Gastroesophageal sphincter (tissue), 4 donors: ENCODE data around the gene KCNN3. TPM values are rescaled to one million over a fixed set of nuclear protein-coding genes. Genes with fewer than 3 reads are reported as not detected.

Source experiments
- ATAC-seq: fragments of 150-250 bp; one replicate; pipeline ENCODE4 v1.9.1; 2016; ENCODE audit warnings: mild to moderate bottlenecking, moderate library complexity
- H3K27ac ChIP-seq, 4 donors: fragments of 200-600 bp; sonication (generic) in 3 of 4; 1 replicate in 3 of 4; 2 replicates in 1 of 4; pipeline ENCODE4 v1.5.1; 2016 to 2019
- H3K27me3 ChIP-seq: fragments of 200-600 bp; sonication (generic); one replicate; pipeline ENCODE4 v1.5.1; 2019
- H3K36me3 ChIP-seq, 2 donors: fragments of 200-600 bp; sonication (generic); one replicate each; pipeline ENCODE4 v1.5.1; 2019; ENCODE audit warnings: control low read depth in 1 of 2
- H3K4me1 ChIP-seq, 3 donors: fragments of 200-600 bp; sonication (generic); 1 replicate in 2 of 3; 2 replicates in 1 of 3; pipeline ENCODE4 v1.5.1; 2016 to 2019; ENCODE audit warnings: control low read depth in 2 of 3
- H3K4me3 ChIP-seq, 2 donors: fragments of 200-600 bp; sonication (generic); one replicate each; pipeline ENCODE4 v1.5.1; 2019; ENCODE audit warnings: mild to moderate bottlenecking in 1 of 2, moderate library complexity in 1 of 2
- H3K9me3 ChIP-seq, 3 donors: fragments of 200-600 bp; sonication (generic); one replicate each; pipeline ENCODE4 v1.5.1; 2017 to 2019; ENCODE audit warnings: control low read depth in 2 of 3
- EP300 ChIP-seq: sonication (generic); formaldehyde crosslinking; IDR thresholded peaks from one replicate; pipeline ENCODE4 v1.6.1; 2017; ENCODE audit warnings: antibody characterized with exemption, mild to moderate bottlenecking
- POLR2A ChIP-seq, 2 donors: fragments of 450-650 bp; IDR thresholded peaks; one replicate each; pipeline ENCODE4 v1.6.1; 2017; ENCODE audit warnings: antibody characterized with exemption in 2 of 2, mild to moderate bottlenecking in 2 of 2, moderate library complexity in 1 of 2
- POLR2AphosphoS5 ChIP-seq: sonication (generic); formaldehyde crosslinking; IDR thresholded peaks from one replicate; pipeline ENCODE4 v1.6.1; 2017; ENCODE audit warnings: antibody characterized with exemption
- WGBS, 2 donors: methylation state at CpG; one replicate each; pipeline ENCODE4 v1.1.5; 2018; ENCODE audit warnings: low coverage in 1 of 2; 5-methylcytosine and 5-hydroxymethylcytosine counted together
- total RNA-seq, 4 donors: library from RNA; depleted of rRNA; stranded (reverse); fragments of >200 nt; gene quantifications; one replicate each; pipeline ENCODE4 v1.1.0, GENCODE V29; 2016
- TF ChIP-seq, protein P1 (sequence below), 4 experiments: fragments of 200-600 bp in 2 of 4; fragments of 450-650 bp in 2 of 4; sonication (generic) in 1 of 4; IDR thresholded peaks; one replicate each; pipeline ENCODE4 v1.5.1; 2017 to 2019; ENCODE audit warnings: antibody characterized with exemption in 4 of 4, mild to moderate bottlenecking in 2 of 4, moderate library complexity in 2 of 4

KCNN3 gene
- total RNA-seq, 4 donors from 2014 or later, result 1.8 to 13.7 (median 8.1) TPM

DNA sequence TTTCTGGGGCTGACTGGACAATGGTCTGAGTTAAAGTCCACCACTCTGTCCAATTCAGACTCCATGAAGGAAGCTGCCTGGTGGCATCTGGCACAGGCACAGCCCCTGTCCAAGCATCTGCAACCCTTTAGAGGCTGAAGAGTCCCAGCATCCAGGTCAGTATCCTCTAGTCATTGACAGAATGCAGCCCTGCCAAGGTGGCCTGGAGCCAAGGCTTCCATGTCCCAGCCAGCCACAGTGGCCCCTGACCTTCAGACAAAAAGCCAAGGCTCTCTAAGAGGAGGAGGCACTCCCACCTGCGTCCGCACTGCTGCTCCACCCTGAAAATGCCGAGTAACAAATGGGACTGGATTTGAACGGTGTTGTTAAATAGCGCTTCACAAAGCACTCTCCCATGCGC lies 49.4 kb downstream of the KCNN3 start:
- 20 to 77% methylated on average over 1 to 6 of the region's 6 CpGs for WGBS, 2 donors
- H3K36me3 ChIP-seq, result no peaks in the 10 kb centered on the region
- no peak overlapping the region for H3K4me3 ChIP-seq
- no peaks in the 10 kb centered on the region for H3K27me3 ChIP-seq
- H3K4me1 ChIP-seq, result peaks cover 0 to 18% (median 0%) of the 10 kb centered on the region in 3 donors
- peak overlapping the region in 1 of 4 donors; percentile 32 for H3K27ac ChIP-seq
- no peak for TF ChIP-seq POLR2AphosphoS5
- TF ChIP-seq, protein P1, sequence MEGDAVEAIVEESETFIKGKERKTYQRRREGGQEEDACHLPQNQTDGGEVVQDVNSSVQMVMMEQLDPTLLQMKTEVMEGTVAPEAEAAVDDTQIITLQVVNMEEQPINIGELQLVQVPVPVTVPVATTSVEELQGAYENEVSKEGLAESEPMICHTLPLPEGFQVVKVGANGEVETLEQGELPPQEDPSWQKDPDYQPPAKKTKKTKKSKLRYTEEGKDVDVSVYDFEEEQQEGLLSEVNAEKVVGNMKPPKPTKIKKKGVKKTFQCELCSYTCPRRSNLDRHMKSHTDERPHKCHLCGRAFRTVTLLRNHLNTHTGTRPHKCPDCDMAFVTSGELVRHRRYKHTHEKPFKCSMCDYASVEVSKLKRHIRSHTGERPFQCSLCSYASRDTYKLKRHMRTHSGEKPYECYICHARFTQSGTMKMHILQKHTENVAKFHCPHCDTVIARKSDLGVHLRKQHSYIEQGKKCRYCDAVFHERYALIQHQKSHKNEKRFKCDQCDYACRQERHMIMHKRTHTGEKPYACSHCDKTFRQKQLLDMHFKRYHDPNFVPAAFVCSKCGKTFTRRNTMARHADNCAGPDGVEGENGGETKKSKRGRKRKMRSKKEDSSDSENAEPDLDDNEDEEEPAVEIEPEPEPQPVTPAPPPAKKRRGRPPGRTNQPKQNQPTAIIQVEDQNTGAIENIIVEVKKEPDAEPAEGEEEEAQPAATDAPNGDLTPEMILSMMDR (IDR thresholded peaks at IDR 0.05), result no peak
- no peak for TF ChIP-seq EP300
- no peak for TF ChIP-seq POLR2A (IDR thresholded peaks at IDR 0.05)
- H3K9me3 ChIP-seq, result no peaks in the 10 kb centered on the region
- ATAC-seq, result peak; percentile 13

DNA sequence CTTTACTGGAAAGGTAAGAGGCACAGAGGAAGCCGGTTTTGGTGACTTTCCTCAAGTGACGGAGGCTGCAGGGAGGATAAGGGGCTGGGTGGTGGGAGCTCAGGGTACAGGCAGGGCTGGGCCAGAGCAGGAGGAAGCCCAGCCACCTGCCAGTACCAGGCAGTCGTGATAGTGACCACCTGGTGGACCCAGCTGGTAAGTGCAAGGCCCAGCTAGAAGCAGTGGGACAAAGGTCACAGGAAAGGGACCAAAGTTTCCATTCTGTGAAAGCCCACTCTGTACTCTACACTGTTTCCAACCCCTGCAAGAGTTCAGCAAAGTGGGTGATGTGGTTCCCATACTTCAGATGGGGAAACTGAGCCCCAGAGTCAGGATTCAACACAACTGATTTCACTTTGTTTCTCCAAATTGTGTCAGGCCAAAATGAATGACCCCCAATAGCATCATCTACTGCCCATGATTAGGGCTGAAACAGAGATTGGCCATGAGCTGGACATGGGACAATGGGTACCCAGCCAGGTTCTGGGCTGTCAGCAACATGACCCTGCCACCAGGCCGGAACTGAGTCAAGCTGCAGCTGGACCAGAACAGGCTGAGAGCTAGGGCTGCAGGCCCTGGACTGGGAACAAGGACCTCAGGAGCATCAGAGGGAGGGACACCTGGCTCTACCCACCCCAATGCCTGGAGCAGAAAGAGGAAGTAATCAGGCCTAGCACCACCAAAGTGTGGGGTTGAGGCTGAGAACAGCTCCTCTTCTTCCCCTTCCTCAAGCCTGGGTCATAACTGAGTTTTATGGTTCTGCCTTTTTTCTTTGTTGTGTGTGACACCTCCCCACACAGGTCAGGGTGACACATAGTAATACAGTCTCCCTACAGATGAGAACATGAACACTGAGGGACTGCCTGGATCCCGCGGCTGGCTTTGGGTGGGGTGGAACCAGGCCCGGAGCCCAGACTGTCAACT lies 50.2 kb downstream of the KCNN3 start:
- Histone ChIP-seq H3K36me3 (no peaks in the 10 kb centered on the region), H3K4me3 (no peak overlapping the region), H3K27ac (peak overlapping the region in 1 of 4 donors; percentile 32), H3K9me3 (no peaks in the 10 kb centered on the region), H3K4me1 (peaks cover 0 to 18% (median 0%) of the 10 kb centered on the region in 3 donors), H3K27me3 (no peaks in the 10 kb centered on the region)
- no peak for TF ChIP-seq EP300
- TF ChIP-seq, protein P1 (IDR thresholded peaks at IDR 0.05), result peak in 2 of 4 experiments; percentile 21 to 31
- no peak for TF ChIP-seq POLR2A (IDR thresholded peaks at IDR 0.05)
- ATAC-seq, result peak; percentile 9
- 82 to 100% methylated on average over 3 to 4 of the region's 7 CpGs for WGBS, 2 donors

DNA sequence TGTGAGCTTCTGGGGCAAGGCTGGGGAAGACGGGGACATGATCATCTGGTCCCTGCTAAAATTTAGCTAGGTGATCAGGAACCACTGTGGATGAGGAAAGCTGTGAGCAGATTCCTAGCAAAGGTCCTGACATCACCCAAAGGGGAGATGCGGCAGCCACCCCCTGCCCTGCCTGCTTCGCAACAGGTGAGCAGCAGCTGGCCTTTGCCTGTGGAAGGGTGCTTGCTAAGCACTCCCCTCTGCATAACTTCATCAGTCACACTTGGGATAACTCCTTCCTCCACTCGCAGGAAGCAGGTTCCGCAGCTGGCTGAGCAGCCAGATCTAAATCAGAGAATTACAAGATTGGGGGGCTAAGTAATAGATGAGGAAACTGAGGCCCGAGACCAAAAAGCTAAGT lies 51.2 kb downstream of the KCNN3 start:
- no peak for TF ChIP-seq EP300
- TF ChIP-seq, protein P1 (IDR thresholded peaks at IDR 0.05), result no peak
- no peak for TF ChIP-seq POLR2AphosphoS5
- TF ChIP-seq POLR2A (IDR thresholded peaks at IDR 0.05), result no peak
- H3K27me3 ChIP-seq, result no peaks in the 10 kb centered on the region
- no peak overlapping the region for H3K4me3 ChIP-seq
- WGBS, 2 donors, result 80 to 100% methylated on average over 1 to 3 of the region's 6 CpGs
- no peak for ATAC-seq
- peaks cover 0 to 22% (median 0%) of the 10 kb centered on the region in 3 donors for H3K4me1 ChIP-seq
- no peaks in the 10 kb centered on the region for H3K9me3 ChIP-seq
- no peaks in the 10 kb centered on the region for H3K36me3 ChIP-seq
- H3K27ac ChIP-seq, result no peak overlapping the region

DNA sequence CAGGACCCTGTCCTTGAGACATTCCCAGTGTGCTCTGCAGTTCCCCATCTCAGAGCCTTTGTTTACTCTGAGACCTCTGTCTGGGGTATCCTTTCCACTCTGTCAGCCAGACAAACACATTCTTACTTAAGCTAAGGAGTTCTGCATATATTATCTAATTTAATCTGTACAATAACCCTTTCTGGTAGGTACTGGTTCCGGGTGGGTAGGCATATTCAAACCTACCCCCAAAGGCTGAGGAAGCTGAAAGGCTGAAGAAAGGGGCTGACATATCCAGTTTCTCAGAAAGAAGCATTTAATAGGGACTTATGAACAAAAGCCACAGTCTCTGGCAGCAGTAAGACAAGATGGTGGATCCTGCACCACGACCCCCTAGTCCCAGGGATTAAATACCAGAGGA lies 53.1 kb downstream of the KCNN3 start:
- TF ChIP-seq, protein P1 (IDR thresholded peaks at IDR 0.05), result no peak
- TF ChIP-seq POLR2A (IDR thresholded peaks at IDR 0.05) (no peak), POLR2AphosphoS5 (no peak), EP300 (no peak)
- H3K27me3 ChIP-seq, result no peaks in the 10 kb centered on the region
- WGBS, 2 donors, result 71 to 89% methylated on average over 1 of the region's 2 CpGs
- H3K4me1 ChIP-seq, result peaks cover 0 to 33% (median 0%) of the 10 kb centered on the region in 3 donors
- no peaks in the 10 kb centered on the region for H3K9me3 ChIP-seq
- no peak overlapping the region for H3K4me3 ChIP-seq
- H3K36me3 ChIP-seq, result no peaks in the 10 kb centered on the region
- H3K27ac ChIP-seq, result no peak overlapping the region
- no peak for ATAC-seq
